HepG2 (cell line): ENCODE data around the gene DCUN1D4. TPM values are rescaled to one million over a fixed set of nuclear protein-coding genes. Genes with fewer than 3 reads are reported as not detected.

ENCODE experiments used
- GABPA ChIP-seq, 2 experiments: IDR thresholded peaks; 2 replicates each; pipeline ENCODE4 v1.6.1; 2011 to 2016; ENCODE audit warnings: low read depth in 2 of 2, low read length in 1 of 2, missing biosample characterization in 1 of 2, missing genetic modification characterization in 1 of 2
- GABPB1 ChIP-seq: IDR thresholded peaks from 2 replicates; pipeline ENCODE4 v1.6.1; 2016; ENCODE audit warnings: mild to moderate bottlenecking, missing genetic modification reagents, moderate library complexity, missing compliant biosample characterization
- KAT8 ChIP-seq: IDR thresholded peaks from 2 replicates; pipeline ENCODE4 v1.6.1; 2016; ENCODE audit warnings: missing genetic modification reagents, missing compliant biosample characterization
- LRRFIP1 ChIP-seq: sonication (generic); formaldehyde crosslinking; conservative IDR thresholded peaks from 2 replicates; pipeline ENCODE4 v1.4.0; 2020; ENCODE audit warnings: missing genetic modification reagents
- MAF1 ChIP-seq: sonication (generic); formaldehyde crosslinking; IDR thresholded peaks from 2 replicates; pipeline ENCODE4 v1.5.0; 2020; ENCODE audit warnings: missing genetic modification reagents, borderline replicate concordance
- SAP130 ChIP-seq: IDR thresholded peaks from 2 replicates; pipeline ENCODE4 v1.6.1; 2016; ENCODE audit warnings: low read depth
- SNRNP70 ChIP-seq: fragments of 200-400 bp; formaldehyde crosslinking; IDR thresholded peaks from 2 replicates; pipeline ENCODE4 v1.6.1; 2017; ENCODE audit warnings: mild to moderate bottlenecking, low read depth, low read length, moderate library complexity
- SOX6 ChIP-seq, 2 experiments: fragments of 450-650 bp in 1 of 2; sonication (generic) in 1 of 2; formaldehyde crosslinking in 1 of 2; IDR thresholded peaks; 2 replicates each; pipeline versions ENCODE4 v1.4.0 to v1.6.1; 2017 to 2020; ENCODE audit warnings: antibody characterized with exemption in 1 of 2, mild to moderate bottlenecking in 1 of 2, missing genetic modification reagents in 1 of 2
- TOPORS ChIP-seq: sonication (generic); formaldehyde crosslinking; IDR thresholded peaks from 2 replicates; pipeline ENCODE4 v1.8.0; 2023; ENCODE audit warnings: mild to moderate bottlenecking, missing genetic modification reagents
- ZNF569 ChIP-seq: sonication (generic); formaldehyde crosslinking; IDR thresholded peaks from 2 replicates; pipeline ENCODE4 v1.5.0; 2020; ENCODE audit warnings: mild to moderate bottlenecking, missing genetic modification reagents, moderate library complexity, borderline replicate concordance
- ZNF614 ChIP-seq: IDR thresholded peaks from 2 replicates; pipeline ENCODE4 v1.6.1; 2018; ENCODE audit warnings: missing biosample characterization, missing genetic modification reagents, inconsistent platforms, borderline replicate concordance
- ZNF7 ChIP-seq: IDR thresholded peaks from 2 replicates; pipeline ENCODE4 v1.6.1; 2016; ENCODE audit warnings: missing biosample characterization, missing genetic modification reagents
- ZSCAN21 ChIP-seq: sonication (generic); formaldehyde crosslinking; IDR thresholded peaks from 2 replicates; pipeline ENCODE4 v1.8.0; 2022; ENCODE audit warnings: mild to moderate bottlenecking, missing genetic modification reagents, moderate library complexity, borderline replicate concordance
- polyA plus RNA-seq, 8 experiments: library from polyadenylated mRNA; depleted of rRNA in 3 of 8; stranded (reverse) in 7 of 8; unstranded in 1 of 8; fragments of >200 nt; fragmentation: Illumina TruSeq in 4 of 8; extraction: Trizol in 4 of 8; gene quantifications; 2 replicates each; pipeline versions ENCODE4 v1.2.1 to v1.2.3, GENCODE V29; 2011 to 2016; ENCODE audit warnings: low read depth in 4 of 8, missing spikeins in 1 of 8, mixed read lengths in 1 of 8; ENCODE audit not compliant: insufficient read depth in 1 of 8
- total RNA-seq, 5 experiments: library from RNA; depleted of rRNA; stranded (reverse); fragments of >200 nt; fragmentation: Illumina TruSeq; extraction: Trizol; gene quantifications; 2 replicates each; pipeline ENCODE4 v1.2.3, GENCODE V29; 2016; ENCODE audit warnings: low read depth in 1 of 5
- TF ChIP-seq, protein P1 (sequence below): sonication (generic); formaldehyde crosslinking; IDR thresholded peaks from 2 replicates; pipeline ENCODE4 v1.4.0; 2020; ENCODE audit warnings: missing genetic modification reagents
- TF ChIP-seq, protein P2 (sequence below): IDR thresholded peaks from 2 replicates; pipeline ENCODE4 v1.6.1; 2016; ENCODE audit warnings: mild to moderate bottlenecking
- TF ChIP-seq, protein P3 (sequence below), 2 experiments: sonication (generic) in 1 of 2; formaldehyde crosslinking in 1 of 2; IDR thresholded peaks; 2 replicates each; pipeline versions ENCODE4 v1.4.0 to v1.6.1; 2018 to 2020; ENCODE audit warnings: missing genetic modification reagents in 2 of 2, borderline replicate concordance in 1 of 2, low read depth in 1 of 2, mild to moderate bottlenecking in 1 of 2, missing biosample characterization in 1 of 2

The DCUN1D4 gene
- total and polyA plus RNA-seq, 2 of the 13 experiments (the other 11 are each of a cell fraction or from before 2014, with no cell fraction given), result 27.9 to 44.4 TPM

- TF ChIP-seq LRRFIP1 (no peak), MAF1 (no peak), ZSCAN21 (CRISPR knock-in tag) (no peak), SAP130 (CRISPR knock-in tag) (peak; percentile 91), ZNF614 (CRISPR knock-in tag) (no peak), ZNF7 (CRISPR knock-in tag) (no peak), ZNF569 (CRISPR knock-in tag) (no peak), GABPB1 (CRISPR knock-in tag) (peak; percentile 89), KAT8 (peak; percentile 65; the same call in 1 of the 2 replicates), SNRNP70 (no peak), GABPA (IDR thresholded peaks at IDR 0.05; ENCODE audit: low read depth, low read length) (peak; percentile 14; the same call in 1 of the 2 replicates), GABPA (CRISPR knock-in tag; IDR thresholded peaks at IDR 0.05; ENCODE audit: low read depth) (peak; percentile 75), TOPORS (0 out of 2 replicates have a peak, but pooled peaks have one; percentile 29), SOX6 (IDR thresholded peaks at IDR 0.05) (no peak), SOX6 (CRISPR knock-in tag; IDR thresholded peaks at IDR 0.05) (peak; percentile 12; the same call in 1 of the 2 replicates)
- TF ChIP-seq, protein P1, sequence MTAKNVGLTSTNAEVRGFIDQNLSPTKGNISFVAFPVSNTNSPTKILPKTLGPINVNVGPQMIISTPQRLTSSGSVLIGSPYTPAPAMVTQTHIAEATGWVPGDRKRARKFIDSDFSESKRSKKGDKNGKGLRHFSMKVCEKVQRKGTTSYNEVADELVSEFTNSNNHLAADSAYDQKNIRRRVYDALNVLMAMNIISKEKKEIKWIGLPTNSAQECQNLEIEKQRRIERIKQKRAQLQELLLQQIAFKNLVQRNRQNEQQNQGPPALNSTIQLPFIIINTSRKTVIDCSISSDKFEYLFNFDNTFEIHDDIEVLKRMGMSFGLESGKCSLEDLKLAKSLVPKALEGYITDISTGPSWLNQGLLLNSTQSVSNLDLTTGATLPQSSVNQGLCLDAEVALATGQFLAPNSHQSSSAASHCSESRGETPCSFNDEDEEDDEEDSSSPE (CRISPR knock-in tag), result peak; percentile 69
- TF ChIP-seq, protein P2, sequence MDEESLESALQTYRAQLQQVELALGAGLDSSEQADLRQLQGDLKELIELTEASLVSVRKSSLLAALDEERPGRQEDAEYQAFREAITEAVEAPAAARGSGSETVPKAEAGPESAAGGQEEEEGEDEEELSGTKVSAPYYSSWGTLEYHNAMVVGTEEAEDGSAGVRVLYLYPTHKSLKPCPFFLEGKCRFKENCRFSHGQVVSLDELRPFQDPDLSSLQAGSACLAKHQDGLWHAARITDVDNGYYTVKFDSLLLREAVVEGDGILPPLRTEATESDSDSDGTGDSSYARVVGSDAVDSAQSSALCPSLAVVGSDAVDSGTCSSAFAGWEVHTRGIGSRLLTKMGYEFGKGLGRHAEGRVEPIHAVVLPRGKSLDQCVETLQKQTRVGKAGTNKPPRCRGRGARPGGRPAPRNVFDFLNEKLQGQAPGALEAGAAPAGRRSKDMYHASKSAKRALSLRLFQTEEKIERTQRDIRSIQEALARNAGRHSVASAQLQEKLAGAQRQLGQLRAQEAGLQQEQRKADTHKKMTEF (CRISPR knock-in tag), result peak; percentile 57
- TF ChIP-seq, protein P3, sequence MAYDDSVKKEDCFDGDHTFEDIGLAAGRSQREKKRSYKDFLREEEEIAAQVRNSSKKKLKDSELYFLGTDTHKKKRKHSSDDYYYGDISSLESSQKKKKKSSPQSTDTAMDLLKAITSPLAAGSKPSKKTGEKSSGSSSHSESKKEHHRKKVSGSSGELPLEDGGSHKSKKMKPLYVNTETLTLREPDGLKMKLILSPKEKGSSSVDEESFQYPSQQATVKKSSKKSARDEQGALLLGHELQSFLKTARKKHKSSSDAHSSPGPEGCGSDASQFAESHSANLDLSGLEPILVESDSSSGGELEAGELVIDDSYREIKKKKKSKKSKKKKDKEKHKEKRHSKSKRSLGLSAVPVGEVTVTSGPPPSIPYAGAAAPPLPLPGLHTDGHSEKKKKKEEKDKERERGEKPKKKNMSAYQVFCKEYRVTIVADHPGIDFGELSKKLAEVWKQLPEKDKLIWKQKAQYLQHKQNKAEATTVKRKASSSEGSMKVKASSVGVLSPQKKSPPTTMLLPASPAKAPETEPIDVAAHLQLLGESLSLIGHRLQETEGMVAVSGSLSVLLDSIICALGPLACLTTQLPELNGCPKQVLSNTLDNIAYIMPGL (CRISPR knock-in tag; IDR thresholded peaks at IDR 0.05; ENCODE audit: borderline replicate concordance in 1 of 2, low read depth in 1 of 2), result peak in 1 of 2 experiments; percentile 48; a peak in 1 of 4 replicates
These were observed 1.5 kb downstream of the DCUN1D4 start (continued) for GRCh38 chr4:51844153-51845054.
